Panc1 (cell line): ENCODE results near the gene OR52E1.

ENCODE experiments used
- CTCF ChIP-seq: fragments of 450-650 bp; IDR thresholded peaks from 2 replicates; pipeline ENCODE4 v1.5.1; 2017; ENCODE audit warnings: mild to moderate bottlenecking
- POLR2AphosphoS5 ChIP-seq: IDR thresholded peaks from 2 replicates; pipeline ENCODE4 v1.6.1; 2012; ENCODE audit warnings: mild to moderate bottlenecking, low read depth, low read length, moderate library complexity
- SIN3A ChIP-seq: IDR thresholded peaks from 2 replicates; pipeline ENCODE4 v1.6.1; 2012; ENCODE audit warnings: low read depth, mild to moderate bottlenecking, low read length, moderate library complexity, borderline replicate concordance; ENCODE audit not compliant: insufficient read depth
- TF ChIP-seq, protein P1 (sequence below), 2 experiments: IDR thresholded peaks; 2 replicates each; pipeline ENCODE4 v1.6.1; 2011 to 2012; ENCODE audit warnings: low read depth in 2 of 2, control low read depth in 1 of 2, low read length in 1 of 2, mild to moderate bottlenecking in 1 of 2, moderate library complexity in 1 of 2; ENCODE audit not compliant: insufficient read depth in 1 of 2

DNA sequence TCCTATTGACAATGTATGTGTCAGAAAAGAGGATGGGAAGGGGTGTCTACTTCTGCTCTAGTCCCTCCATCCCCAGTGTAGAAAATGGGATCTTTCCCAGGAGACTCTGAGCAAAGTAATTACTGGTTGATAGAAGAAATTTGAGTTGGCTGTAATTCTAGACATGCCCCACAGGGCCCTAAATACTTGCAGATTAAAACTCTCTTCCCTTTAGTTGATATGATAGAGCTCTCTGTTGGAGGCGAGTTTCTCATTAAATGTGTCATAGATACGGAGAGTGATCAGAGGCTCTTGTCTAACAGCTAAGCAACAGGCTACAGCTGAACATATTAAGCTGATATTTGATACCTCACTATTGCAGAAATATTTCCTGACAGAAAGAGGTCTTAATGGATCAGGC is 32.9 kb downstream of the OR52E1 start:
- TF ChIP-seq CTCF (no peak), POLR2AphosphoS5 (no peak), SIN3A (no peak)
- TF ChIP-seq, protein P1, sequence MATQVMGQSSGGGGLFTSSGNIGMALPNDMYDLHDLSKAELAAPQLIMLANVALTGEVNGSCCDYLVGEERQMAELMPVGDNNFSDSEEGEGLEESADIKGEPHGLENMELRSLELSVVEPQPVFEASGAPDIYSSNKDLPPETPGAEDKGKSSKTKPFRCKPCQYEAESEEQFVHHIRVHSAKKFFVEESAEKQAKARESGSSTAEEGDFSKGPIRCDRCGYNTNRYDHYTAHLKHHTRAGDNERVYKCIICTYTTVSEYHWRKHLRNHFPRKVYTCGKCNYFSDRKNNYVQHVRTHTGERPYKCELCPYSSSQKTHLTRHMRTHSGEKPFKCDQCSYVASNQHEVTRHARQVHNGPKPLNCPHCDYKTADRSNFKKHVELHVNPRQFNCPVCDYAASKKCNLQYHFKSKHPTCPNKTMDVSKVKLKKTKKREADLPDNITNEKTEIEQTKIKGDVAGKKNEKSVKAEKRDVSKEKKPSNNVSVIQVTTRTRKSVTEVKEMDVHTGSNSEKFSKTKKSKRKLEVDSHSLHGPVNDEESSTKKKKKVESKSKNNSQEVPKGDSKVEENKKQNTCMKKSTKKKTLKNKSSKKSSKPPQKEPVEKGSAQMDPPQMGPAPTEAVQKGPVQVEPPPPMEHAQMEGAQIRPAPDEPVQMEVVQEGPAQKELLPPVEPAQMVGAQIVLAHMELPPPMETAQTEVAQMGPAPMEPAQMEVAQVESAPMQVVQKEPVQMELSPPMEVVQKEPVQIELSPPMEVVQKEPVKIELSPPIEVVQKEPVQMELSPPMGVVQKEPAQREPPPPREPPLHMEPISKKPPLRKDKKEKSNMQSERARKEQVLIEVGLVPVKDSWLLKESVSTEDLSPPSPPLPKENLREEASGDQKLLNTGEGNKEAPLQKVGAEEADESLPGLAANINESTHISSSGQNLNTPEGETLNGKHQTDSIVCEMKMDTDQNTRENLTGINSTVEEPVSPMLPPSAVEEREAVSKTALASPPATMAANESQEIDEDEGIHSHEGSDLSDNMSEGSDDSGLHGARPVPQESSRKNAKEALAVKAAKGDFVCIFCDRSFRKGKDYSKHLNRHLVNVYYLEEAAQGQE (IDR thresholded peaks at IDR 0.05; ENCODE audit: insufficient read depth in 1 of 2, low read depth in 2 of 2, low read length in 1 of 2), result no peak
